Liver (tissue), 9 donors: ENCODE data around the gene PLCB4. TPM values are rescaled to one million over a fixed set of nuclear protein-coding genes. Genes with fewer than 3 reads are reported as not detected.

ENCODE experiments used
- DNase-seq: peaks from one replicate; pipeline ENCODE4 v3.0.0-alpha.2; 2017; ENCODE audit warnings: low spot score
- H3K27ac ChIP-seq, 2 donors: one replicate each; pipeline ENCODE4 v1.7.0; 2013; ENCODE audit warnings: inconsistent platforms in 2 of 2, low read length in 2 of 2, control low read depth in 1 of 2, low read depth in 1 of 2, mild to moderate bottlenecking in 1 of 2
- H3K27me3 ChIP-seq, 4 donors: one replicate each; pipeline versions ENCODE4 v1.6.1 to v1.7.0; 2013; ENCODE audit warnings: low read length in 3 of 4, inconsistent platforms in 1 of 4, mild to moderate bottlenecking in 1 of 4, moderate library complexity in 1 of 4; ENCODE audit not compliant: control insufficient read depth in 4 of 4, insufficient read depth in 4 of 4
- H3K36me3 ChIP-seq, 4 donors: one replicate each; pipeline versions ENCODE4 v1.6.1 to v1.7.0; 2013; ENCODE audit warnings: low read length in 3 of 4, mild to moderate bottlenecking in 3 of 4, low read depth in 1 of 4, moderate library complexity in 1 of 4; ENCODE audit not compliant: control insufficient read depth in 4 of 4, insufficient read depth in 3 of 4
- H3K4me1 ChIP-seq, 4 donors: one replicate each; pipeline versions ENCODE4 v1.6.1 to v1.7.0; 2013; ENCODE audit warnings: low read length in 3 of 4, mild to moderate bottlenecking in 3 of 4, moderate library complexity in 1 of 4; ENCODE audit not compliant: control insufficient read depth in 4 of 4, insufficient read depth in 4 of 4
- H3K4me3 ChIP-seq, 3 donors: one replicate each; pipeline versions ENCODE4 v1.6.1 to v1.7.0; 2013; ENCODE audit warnings: low read length in 3 of 3, control low read depth in 1 of 3, low read depth in 1 of 3, mild to moderate bottlenecking in 1 of 3
- H3K9ac ChIP-seq, 2 donors: one replicate each; pipeline ENCODE4 v1.7.0; 2013; ENCODE audit warnings: low read length in 2 of 2, mild to moderate bottlenecking in 2 of 2, moderate library complexity in 2 of 2, control low read depth in 1 of 2, low read depth in 1 of 2
- H3K9me3 ChIP-seq, 4 donors: one replicate each; pipeline versions ENCODE4 v1.6.1 to v1.7.0; 2013; ENCODE audit warnings: low read length in 3 of 4; ENCODE audit not compliant: control insufficient read depth in 4 of 4
- EGR1 ChIP-seq, 2 donors: IDR thresholded peaks; 2 replicates each; pipeline ENCODE4 v1.6.1; 2016 to 2018; ENCODE audit warnings: antibody characterized with exemption in 2 of 2, low read depth in 2 of 2
- FOXA2 ChIP-seq: IDR thresholded peaks from 2 replicates; pipeline ENCODE4 v1.6.1; 2016; ENCODE audit warnings: antibody characterized with exemption
- GABPA ChIP-seq, 2 donors: IDR thresholded peaks in 1 of 2; conservative IDR thresholded peaks in 1 of 2; 2 replicates each; pipeline ENCODE4 v1.6.1; 2016; ENCODE audit warnings: antibody characterized with exemption in 2 of 2, mild to moderate bottlenecking in 1 of 2, moderate library complexity in 1 of 2
- JUND ChIP-seq, 2 donors: IDR thresholded peaks; 2 replicates each; pipeline ENCODE4 v1.6.1; 2016; ENCODE audit warnings: antibody characterized with exemption in 2 of 2
- MAX ChIP-seq: IDR thresholded peaks from 2 replicates; pipeline ENCODE4 v1.6.1; 2016; ENCODE audit warnings: antibody characterized with exemption
- RAD21 ChIP-seq, 2 donors: IDR thresholded peaks; 2 replicates each; pipeline ENCODE4 v1.6.1; 2016; ENCODE audit warnings: antibody characterized with exemption in 2 of 2, mild to moderate bottlenecking in 2 of 2
- RXRA ChIP-seq, 2 donors: IDR thresholded peaks; 2 replicates each; pipeline ENCODE4 v1.6.1; 2017 to 2018; ENCODE audit warnings: antibody characterized with exemption in 2 of 2, mild to moderate bottlenecking in 1 of 2
- YY1 ChIP-seq: IDR thresholded peaks from 2 replicates; pipeline ENCODE4 v1.6.1; 2016; ENCODE audit warnings: antibody characterized with exemption, mild to moderate bottlenecking
- WGBS: extraction: QIAGEN DNeasy Blood & Tissue Kit; methylation state at CpG from one replicate; pipeline ENCODE4 v1.1.7; 2013; 5-methylcytosine and 5-hydroxymethylcytosine counted together
- polyA plus RNA-seq, 2 donors: library from polyadenylated mRNA; stranded (reverse) in 1 of 2; unstranded in 1 of 2; fragments of 200-250 nt in 1 of 2; fragments of >200 nt in 1 of 2; fragmentation: Nextera tagmentation in 1 of 2; extraction: Ambion mirVana in 1 of 2; gene quantifications; one replicate each; pipeline versions ENCODE4 v1.2.1 to v1.2.3, GENCODE V29; 2013 to 2015
- total RNA-seq, 2 donors: library from RNA; depleted of rRNA; stranded (reverse); fragments of >200 nt; gene quantifications; one replicate each; pipeline ENCODE4 v1.2.3, GENCODE V29; 2014
- TF ChIP-seq, protein P1 (sequence below): fragments of 150-350 bp; IDR thresholded peaks from 2 replicates; pipeline ENCODE4 v1.5.1; 2017; ENCODE audit warnings: improper control_type of control experiment, low read depth, low read length; ENCODE audit not compliant: missing input control
- TF ChIP-seq, protein P2 (sequence below): IDR thresholded peaks from 2 replicates; pipeline ENCODE4 v1.6.1; 2016; ENCODE audit warnings: antibody characterized with exemption, mild to moderate bottlenecking
- TF ChIP-seq, protein P3 (sequence below): IDR thresholded peaks from 2 replicates; pipeline ENCODE4 v1.6.1; 2016; ENCODE audit warnings: antibody characterized with exemption
- donor health status: healthy.
- donor health status: healthy.
- donor health status: healthy.
- donor health status: healthy.
- donor health status: healthy.

The PLCB4 gene
- total and polyA plus RNA-seq, 4 donors, result 0.14 to 0.67 (median 0.30) TPM

GRCh38 chr20:9214685-9215084 lies 145.8 kb downstream of the PLCB4 start:
- no peaks in the 10 kb centered on the region for H3K9me3 ChIP-seq
- no peak overlapping the region for H3K9ac ChIP-seq
- no peak for TF ChIP-seq MAX
- TF ChIP-seq YY1, result no peak
- no peak for TF ChIP-seq FOXA2
- no peak for TF ChIP-seq RXRA (IDR thresholded peaks at IDR 0.05)
- no peak for TF ChIP-seq GABPA (IDR thresholded peaks at IDR 0.05 in 1 of 2, conservative IDR thresholded peaks at IDR 0.05 in 1 of 2)
- TF ChIP-seq, protein P1, sequence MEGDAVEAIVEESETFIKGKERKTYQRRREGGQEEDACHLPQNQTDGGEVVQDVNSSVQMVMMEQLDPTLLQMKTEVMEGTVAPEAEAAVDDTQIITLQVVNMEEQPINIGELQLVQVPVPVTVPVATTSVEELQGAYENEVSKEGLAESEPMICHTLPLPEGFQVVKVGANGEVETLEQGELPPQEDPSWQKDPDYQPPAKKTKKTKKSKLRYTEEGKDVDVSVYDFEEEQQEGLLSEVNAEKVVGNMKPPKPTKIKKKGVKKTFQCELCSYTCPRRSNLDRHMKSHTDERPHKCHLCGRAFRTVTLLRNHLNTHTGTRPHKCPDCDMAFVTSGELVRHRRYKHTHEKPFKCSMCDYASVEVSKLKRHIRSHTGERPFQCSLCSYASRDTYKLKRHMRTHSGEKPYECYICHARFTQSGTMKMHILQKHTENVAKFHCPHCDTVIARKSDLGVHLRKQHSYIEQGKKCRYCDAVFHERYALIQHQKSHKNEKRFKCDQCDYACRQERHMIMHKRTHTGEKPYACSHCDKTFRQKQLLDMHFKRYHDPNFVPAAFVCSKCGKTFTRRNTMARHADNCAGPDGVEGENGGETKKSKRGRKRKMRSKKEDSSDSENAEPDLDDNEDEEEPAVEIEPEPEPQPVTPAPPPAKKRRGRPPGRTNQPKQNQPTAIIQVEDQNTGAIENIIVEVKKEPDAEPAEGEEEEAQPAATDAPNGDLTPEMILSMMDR, result no peak
- TF ChIP-seq, protein P2, sequence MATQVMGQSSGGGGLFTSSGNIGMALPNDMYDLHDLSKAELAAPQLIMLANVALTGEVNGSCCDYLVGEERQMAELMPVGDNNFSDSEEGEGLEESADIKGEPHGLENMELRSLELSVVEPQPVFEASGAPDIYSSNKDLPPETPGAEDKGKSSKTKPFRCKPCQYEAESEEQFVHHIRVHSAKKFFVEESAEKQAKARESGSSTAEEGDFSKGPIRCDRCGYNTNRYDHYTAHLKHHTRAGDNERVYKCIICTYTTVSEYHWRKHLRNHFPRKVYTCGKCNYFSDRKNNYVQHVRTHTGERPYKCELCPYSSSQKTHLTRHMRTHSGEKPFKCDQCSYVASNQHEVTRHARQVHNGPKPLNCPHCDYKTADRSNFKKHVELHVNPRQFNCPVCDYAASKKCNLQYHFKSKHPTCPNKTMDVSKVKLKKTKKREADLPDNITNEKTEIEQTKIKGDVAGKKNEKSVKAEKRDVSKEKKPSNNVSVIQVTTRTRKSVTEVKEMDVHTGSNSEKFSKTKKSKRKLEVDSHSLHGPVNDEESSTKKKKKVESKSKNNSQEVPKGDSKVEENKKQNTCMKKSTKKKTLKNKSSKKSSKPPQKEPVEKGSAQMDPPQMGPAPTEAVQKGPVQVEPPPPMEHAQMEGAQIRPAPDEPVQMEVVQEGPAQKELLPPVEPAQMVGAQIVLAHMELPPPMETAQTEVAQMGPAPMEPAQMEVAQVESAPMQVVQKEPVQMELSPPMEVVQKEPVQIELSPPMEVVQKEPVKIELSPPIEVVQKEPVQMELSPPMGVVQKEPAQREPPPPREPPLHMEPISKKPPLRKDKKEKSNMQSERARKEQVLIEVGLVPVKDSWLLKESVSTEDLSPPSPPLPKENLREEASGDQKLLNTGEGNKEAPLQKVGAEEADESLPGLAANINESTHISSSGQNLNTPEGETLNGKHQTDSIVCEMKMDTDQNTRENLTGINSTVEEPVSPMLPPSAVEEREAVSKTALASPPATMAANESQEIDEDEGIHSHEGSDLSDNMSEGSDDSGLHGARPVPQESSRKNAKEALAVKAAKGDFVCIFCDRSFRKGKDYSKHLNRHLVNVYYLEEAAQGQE, result no peak
- no peak for TF ChIP-seq EGR1 (IDR thresholded peaks at IDR 0.05; ENCODE audit: low read depth in 2 of 2)
- TF ChIP-seq, protein P3, sequence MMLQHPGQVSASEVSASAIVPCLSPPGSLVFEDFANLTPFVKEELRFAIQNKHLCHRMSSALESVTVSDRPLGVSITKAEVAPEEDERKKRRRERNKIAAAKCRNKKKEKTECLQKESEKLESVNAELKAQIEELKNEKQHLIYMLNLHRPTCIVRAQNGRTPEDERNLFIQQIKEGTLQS, result no peak
- TF ChIP-seq JUND (IDR thresholded peaks at IDR 0.05), result no peak
- TF ChIP-seq RAD21 (IDR thresholded peaks at IDR 0.05), result no peak
- DNase-seq, result no peak
- H3K27ac ChIP-seq, result no peak overlapping the region
- no peak overlapping the region for H3K4me3 ChIP-seq
- 63% methylated on average over 3 of the region's 3 CpGs for WGBS
- no peaks in the 10 kb centered on the region for H3K36me3 ChIP-seq
- H3K4me1 ChIP-seq, result no peaks in the 10 kb centered on the region
- H3K27me3 ChIP-seq, result no peaks in the 10 kb centered on the region

- Histone ChIP-seq H3K27me3 (no peaks in the 10 kb centered on the region), H3K9me3 (no peaks in the 10 kb centered on the region), H3K9ac (no peak overlapping the region), H3K36me3 (no peaks in the 10 kb centered on the region), H3K27ac (no peak overlapping the region), H3K4me1 (no peaks in the 10 kb centered on the region), H3K4me3 (no peak overlapping the region)
- WGBS, result 66% methylated on average over 2 of the region's 2 CpGs
- TF ChIP-seq, protein P1, result peak; percentile 23
- TF ChIP-seq RAD21 (IDR thresholded peaks at IDR 0.05), result peak in 1 of 2 donors; percentile 26
- no peak for TF ChIP-seq JUND (IDR thresholded peaks at IDR 0.05)
- no peak for DNase-seq
These were observed 146.7 kb downstream of the PLCB4 start for GRCh38 chr20:9215539-9215938.
